Muscle of arm (tissue), 12 donors: ENCODE measurements around the gene RNF126. TPM values are rescaled to one million over a fixed set of nuclear protein-coding genes. Genes with fewer than 3 reads are reported as not detected.
"Not testable (repeated sequence)": the region's sequence is repeated elsewhere in the genome, so short reads cannot be mapped to it uniquely, and the experiment has no call there.

ENCODE experiments used
- DNase-seq: peaks from one replicate; pipeline ENCODE4 v3.0.0-alpha.2; 2013
- polyA plus RNA-seq, 12 donors: library from polyadenylated mRNA; unstranded; fragments of 120-200 nt; gene quantifications; one replicate each; pipeline ENCODE4 v1.2.1, GENCODE V29; 2013; ENCODE audit not compliant: insufficient read length in 12 of 12

Gene RNF126
- polyA plus RNA-seq, 12 donors: 17.8 to 52.8 (median 19.0) TPM; not detected in 1

DNA sequence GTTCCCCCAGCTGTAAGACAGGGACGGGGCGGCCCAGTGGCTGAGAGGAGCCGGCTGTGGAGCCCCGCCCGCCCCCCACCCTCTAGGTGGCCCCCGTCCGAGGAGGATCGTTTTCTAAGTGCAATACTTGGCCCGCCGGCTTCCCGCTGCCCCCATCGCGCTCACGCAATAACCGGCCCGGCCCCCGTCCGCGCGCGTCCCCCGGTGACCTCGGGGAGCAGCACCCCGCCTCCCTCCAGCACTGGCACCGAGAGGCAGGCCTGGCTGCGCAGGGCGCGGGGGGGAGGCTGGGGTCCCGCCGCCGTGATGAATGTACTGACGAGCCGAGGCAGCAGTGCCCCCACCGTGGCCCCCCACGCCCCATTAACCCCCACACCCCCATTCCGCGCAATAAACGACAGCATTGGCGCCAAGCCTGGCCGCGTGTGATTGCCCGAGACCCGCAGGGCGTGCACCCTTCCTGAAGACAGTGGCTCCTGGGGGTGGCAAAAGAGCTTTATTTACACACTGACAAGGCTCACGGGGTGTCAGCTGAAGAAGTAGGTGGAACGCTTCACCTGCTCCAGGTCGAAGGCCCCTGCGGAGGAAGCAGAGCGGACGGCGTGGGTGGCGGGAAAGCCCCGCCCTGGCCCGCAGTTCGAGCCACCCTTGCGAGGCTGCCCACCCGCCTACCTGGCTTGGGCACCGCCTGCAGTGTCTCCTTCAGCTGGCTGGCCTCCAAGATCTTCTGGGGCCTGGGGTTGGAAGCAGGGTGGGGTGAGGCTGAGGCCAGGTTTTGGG, 46.1 kb downstream of the RNF126 start:
- DNase-seq: no peak

DNA sequence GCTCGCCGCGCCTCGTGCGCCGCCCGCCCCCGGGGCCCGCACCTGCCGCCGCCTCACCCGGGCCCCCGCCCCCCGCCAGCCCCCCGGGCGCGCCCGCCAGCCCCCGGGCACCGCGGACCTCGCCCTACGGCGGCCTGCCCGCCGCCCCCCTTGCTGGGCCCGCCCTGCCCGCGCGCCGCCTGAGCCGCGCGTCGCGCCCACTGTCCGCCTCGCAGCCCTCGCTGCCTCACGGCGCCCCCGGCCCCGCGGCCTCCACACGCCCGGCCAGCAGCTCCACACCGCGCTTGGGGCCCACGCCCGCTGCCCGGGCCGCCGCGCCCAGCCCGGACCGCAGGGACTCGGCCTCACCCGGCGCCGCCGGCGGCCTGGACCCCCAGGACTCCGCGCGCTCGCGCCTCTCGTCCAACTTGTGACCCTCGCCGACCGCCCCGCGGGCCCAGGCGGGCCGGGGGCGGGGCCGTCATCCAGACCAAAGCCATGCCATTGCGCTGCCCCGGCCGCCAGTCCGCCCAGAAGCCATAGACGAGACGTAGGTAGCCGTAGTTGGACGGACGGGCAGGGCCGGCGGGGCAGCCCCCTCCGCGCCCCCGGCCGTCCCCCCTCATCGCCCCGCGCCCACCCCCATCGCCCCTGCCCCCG, 46.8 kb downstream of the RNF126 start:
- no peak for DNase-seq

DNA sequence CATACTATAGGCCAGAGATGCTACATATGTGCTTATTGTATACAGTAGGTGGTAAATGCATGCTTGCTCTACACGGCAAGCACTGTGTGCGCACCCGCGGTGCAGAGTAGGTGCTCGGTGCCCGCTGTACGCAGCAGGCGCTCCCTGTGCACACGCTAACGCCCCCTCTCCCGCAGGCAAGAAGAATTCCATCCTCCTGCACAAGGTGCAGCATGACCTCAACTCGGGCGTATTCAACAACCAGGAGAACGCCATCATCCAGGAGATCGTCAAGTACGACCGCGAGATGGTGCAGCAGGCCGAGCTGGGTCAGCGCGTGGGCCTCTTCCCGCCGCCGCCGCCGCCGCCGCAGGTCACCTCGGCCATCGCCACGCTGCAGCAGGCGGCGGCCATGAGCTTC, 47.4 kb downstream of the RNF126 start:
- DNase-seq: no peak

DNA sequence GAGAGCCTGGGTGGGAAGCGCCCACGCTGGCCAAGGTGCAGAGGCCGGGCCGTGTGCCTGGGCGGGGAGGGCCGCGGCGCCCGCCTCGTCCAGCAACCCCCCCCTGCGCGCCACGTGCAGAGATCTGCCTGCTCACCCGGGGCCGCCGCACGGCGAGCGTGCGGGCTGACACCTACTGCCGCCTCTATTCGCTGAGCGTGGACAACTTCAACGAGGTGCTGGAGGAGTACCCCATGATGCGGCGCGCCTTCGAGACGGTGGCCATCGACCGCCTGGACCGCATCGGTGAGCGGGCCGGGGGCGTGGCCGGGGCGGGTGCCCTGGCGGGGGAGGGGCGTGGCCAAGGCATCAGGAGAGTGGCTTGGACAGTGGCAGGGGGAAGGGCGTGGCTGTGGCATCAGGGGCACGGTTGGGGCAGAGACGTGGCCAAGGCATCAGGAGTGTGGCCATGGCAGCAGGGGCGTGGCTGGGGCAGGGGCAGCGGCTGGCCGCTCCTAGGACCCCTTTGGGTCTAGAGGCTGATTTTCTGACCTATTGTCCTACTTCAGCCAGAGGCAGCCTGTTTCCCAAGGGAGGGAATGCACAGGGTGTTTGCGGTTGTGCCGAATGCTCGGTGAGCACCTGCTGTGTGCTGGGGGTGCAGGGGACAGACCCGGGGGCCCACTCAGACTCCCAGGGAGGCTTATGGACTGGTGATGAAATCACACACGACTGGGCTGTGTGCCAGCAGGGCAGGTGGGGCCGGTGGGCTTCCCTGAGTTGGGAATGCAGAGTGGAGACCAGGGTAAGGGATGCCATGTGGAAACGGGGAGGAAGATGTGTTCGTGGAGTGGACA, 49.1 kb downstream of the RNF126 start:
- no peak for DNase-seq

GRCh38 chr19:612941-613340, 50.1 kb downstream of the RNF126 start:
- DNase-seq: no peak

GRCh38 chr19:611481-611868, 51.5 kb downstream of the RNF126 start:
- no peak for DNase-seq

- peak; percentile 28 for DNase-seq
Measured at GRCh38 chr19:610801-611480, 52.1 kb downstream of the RNF126 start.

DNA sequence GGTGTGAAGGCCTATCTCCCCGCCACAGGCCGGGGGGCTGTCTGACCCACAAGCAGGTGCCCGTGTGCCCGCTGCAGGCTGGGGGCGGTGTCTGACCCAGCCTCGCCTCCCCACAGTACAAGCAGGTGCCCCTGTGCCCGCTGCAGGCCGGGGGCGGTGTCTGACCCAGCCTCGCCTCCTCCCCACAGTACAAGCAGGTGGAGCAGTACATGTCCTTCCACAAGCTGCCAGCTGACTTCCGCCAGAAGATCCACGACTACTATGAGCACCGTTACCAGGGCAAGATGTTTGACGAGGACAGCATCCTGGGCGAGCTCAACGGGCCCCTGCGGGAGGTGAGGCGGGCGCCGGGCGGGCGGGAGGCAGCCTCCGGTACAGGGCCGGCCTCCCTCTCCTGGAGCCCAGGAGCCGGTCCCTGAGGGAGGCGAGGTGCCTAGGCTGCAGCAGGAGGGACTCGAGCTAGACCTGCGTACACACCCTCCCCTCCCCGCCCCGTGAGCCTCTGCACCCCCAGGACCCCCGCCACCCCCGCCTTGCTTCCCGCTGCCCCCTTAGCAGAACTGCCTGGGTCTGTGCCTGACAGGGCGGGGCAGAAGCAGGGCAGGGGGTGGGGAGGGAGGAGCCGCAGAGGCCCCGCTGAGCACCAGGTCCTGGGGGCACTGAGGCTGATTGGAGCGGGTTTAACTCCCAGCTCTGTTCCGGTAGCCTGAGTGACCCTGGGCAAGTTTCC, 52.8 kb downstream of the RNF126 start:
- no peak for DNase-seq

- no peak for DNase-seq
Measured at GRCh38 chr19:609004-609346, 54.0 kb downstream of the RNF126 start.

DNA sequence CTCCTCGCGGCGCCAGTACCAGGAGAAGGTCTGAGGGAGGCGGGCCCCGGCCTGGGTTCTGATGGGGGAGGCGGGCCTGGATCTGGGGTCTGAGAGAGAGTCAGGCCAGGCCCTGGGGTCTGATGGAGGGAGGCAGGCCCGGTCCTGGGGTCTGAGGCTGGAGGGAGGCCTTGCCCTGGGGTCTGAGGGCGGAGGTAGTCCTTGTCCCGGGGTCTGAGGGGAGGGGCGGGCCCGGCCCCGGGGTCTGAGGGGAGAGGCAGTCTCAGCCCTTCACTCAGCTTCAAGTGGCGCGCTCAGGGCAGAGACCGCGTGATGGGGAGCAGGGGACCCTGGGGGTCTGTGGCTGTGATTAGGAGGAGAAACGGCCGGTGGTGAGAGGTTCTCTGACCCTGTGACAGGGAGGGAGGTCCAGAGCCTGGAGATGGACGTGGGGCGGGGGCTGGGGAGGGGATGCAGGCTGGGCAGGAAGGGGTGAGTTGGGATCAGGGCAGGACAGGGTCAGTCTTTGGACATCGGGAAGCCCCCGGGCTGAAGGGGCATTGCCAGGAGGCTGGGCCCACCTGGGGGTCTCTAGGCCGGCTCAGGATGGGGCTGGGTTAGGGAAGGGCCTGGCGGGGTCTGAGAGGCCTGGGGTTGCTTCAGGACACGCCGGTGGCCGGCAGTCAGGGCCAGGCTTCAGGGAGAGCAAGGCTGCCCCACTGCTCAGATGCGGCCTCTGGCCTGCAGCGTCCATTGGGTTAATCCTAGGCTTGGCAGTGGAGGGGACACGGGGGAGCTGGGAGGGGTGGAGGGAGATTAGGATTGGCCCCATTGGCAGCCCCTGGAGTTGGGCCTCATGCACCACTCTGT, 54.6 kb downstream of the RNF126 start:
- no peak for DNase-seq

GRCh38 chr19:607301-608154, 55.5 kb downstream of the RNF126 start:
- no peak for DNase-seq

GRCh38 chr19:605061-605971, 57.7 kb downstream of the RNF126 start:
- not testable (repeated sequence) for DNase-seq

- no peak for DNase-seq
Measured at GRCh38 chr19:604355-604754, 58.7 kb downstream of the RNF126 start.

- not testable (repeated sequence) for DNase-seq
Measured at GRCh38 chr19:603779-604178, 59.2 kb downstream of the RNF126 start.

DNA sequence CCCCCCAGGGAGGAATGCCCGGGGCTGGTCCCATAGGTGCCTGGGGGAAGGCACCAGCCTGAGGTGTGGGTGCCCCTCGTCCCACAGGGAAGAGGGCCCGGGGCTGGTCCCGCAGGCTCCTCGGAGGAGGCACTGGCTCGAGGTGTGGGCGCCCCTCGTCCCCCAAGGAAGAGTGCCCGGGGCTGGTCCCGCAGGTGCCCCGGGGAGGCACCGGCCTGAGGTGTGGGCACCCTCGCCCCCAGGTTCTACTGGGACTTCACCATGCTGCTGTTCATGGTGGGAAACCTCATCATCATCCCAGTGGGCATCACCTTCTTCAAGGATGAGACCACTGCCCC, 59.7 kb downstream of the RNF126 start:
- not testable (repeated sequence) for DNase-seq

- no peak for DNase-seq
Measured at GRCh38 chr19:602391-603301, 60.4 kb downstream of the RNF126 start.

GRCh38 chr19:601790-602189, 61.2 kb downstream of the RNF126 start:
- DNase-seq: no peak
